Renal cortex interstitium (tissue), 11 donors: ENCODE measurements around the gene MICA. TPM values are rescaled to one million over a fixed set of nuclear protein-coding genes. Genes with fewer than 3 reads are reported as not detected.
"Not testable (repeated sequence)": the region's sequence is repeated elsewhere in the genome, so short reads cannot be mapped to it uniquely, and the experiment has no call there.

Experiments used
- DNase-seq, 11 donors: peaks; one replicate each; pipeline ENCODE4 v3.0.0-alpha.2; 2013; ENCODE audit warnings: low read depth in 9 of 11, low spot score in 4 of 11; ENCODE audit errors: extremely low read depth in 1 of 11
- polyA plus RNA-seq, 3 donors: library from polyadenylated mRNA; unstranded; fragments of 120-200 nt; gene quantifications; one replicate each; pipeline ENCODE4 v1.2.1, GENCODE V29; 2013; ENCODE audit not compliant: insufficient read length in 3 of 3

MICA gene
- polyA plus RNA-seq, 3 donors: 5.7 to 10.9 (median 7.3) TPM

- DNase-seq: no peak
These were observed 2.7 kb upstream of the MICA start for GRCh38 chr6:31400467-31401289.

GRCh38 chr6:31401403-31401802 lies 2.0 kb upstream of the MICA start:
- no peak for DNase-seq

- no peak for DNase-seq
These were observed 792 bp upstream of the MICA start for GRCh38 chr6:31402324-31403282.

GRCh38 chr6:31404061-31404364 lies 618 bp downstream of the MICA start:
- DNase-seq: not testable (repeated sequence)

GRCh38 chr6:31405996-31406395 lies 2.6 kb downstream of the MICA start:
- no peak for DNase-seq

- DNase-seq: no peak
These were observed 4.3 kb downstream of the MICA start for GRCh38 chr6:31407699-31408098.

- no peak for DNase-seq
These were observed 9.1 kb downstream of the MICA start for GRCh38 chr6:31412506-31412905.

- DNase-seq: not testable (repeated sequence)
These were observed 10.9 kb downstream of the MICA start for GRCh38 chr6:31414148-31414770.

- DNase-seq: peak in 1 of 11 donors; percentile 8
These were observed 11.4 kb downstream of the MICA start for GRCh38 chr6:31414771-31415265.

- no peak for DNase-seq
These were observed 13.1 kb downstream of the MICA start for GRCh38 chr6:31416394-31417014.

- DNase-seq: no peak
These were observed 14.9 kb downstream of the MICA start for GRCh38 chr6:31418251-31418650.

GRCh38 chr6:31419842-31420241 lies 16.4 kb downstream of the MICA start:
- no peak for DNase-seq

- no peak for DNase-seq
These were observed 17.2 kb downstream of the MICA start for GRCh38 chr6:31420546-31420945.

GRCh38 chr6:31422587-31422986 lies 19.2 kb downstream of the MICA start:
- no peak for DNase-seq

- no peak for DNase-seq
These were observed 20.2 kb downstream of the MICA start for GRCh38 chr6:31423550-31423949.

GRCh38 chr6:31426395-31427354 lies 23.3 kb downstream of the MICA start:
- DNase-seq: no peak

- DNase-seq: no peak
These were observed 27.1 kb downstream of the MICA start for GRCh38 chr6:31430449-31430848.

- DNase-seq: not testable (repeated sequence)
These were observed 31.7 kb downstream of the MICA start for GRCh38 chr6:31435051-31435450.
